A673 (cell line): ENCODE measurements around the gene FKBP11. TPM values are rescaled to one million over a fixed set of nuclear protein-coding genes. Genes with fewer than 3 reads are reported as not detected.

Experiments used
- BruUV-seq: library from RNA; stranded (reverse); fragments of 400-500 nt; replicated peaks from 2 replicates; lab custom pipeline; 2021; lab: Mats Ljungman, UMichigan
- CTCF ChIA-PET: fragments of 300-600 bp; sonication (Branson Sonifier 250); formaldehyde crosslinking; loops from one replicate; lab custom pipeline; 2022; ENCODE audit warnings: antibody characterized with exemption; lab: Charles Lee
- POLR2A ChIA-PET: fragments of 300-600 bp; sonication (Branson Sonifier 250); formaldehyde crosslinking; loops from one replicate; lab custom pipeline; 2022; ENCODE audit warnings: antibody characterized with exemption; ENCODE audit not compliant: low non-redundant PET; lab: Charles Lee
- DNase-seq: peaks from one replicate; pipeline ENCODE4 v3.0.0-alpha.2; 2015; ENCODE audit warnings: low spot score
- H3K27ac ChIP-seq: fragments of 200-600 bp; sonication (generic); 2 replicates; pipeline ENCODE4 v1.5.1; 2016; ENCODE audit warnings: mixed run types, low read depth, mild to moderate bottlenecking, mixed read lengths, antibody characterized with exemption, low read length; ENCODE audit not compliant: poor library complexity, severe bottlenecking
- H3K27me3 ChIP-seq: fragments of 200-600 bp; sonication (generic); replicated peaks from 2 replicates; pipeline ENCODE4 v1.6.1; 2017; ENCODE audit warnings: mixed run types, low read depth, mild to moderate bottlenecking, mixed read lengths, antibody characterized with exemption, low read length; ENCODE audit not compliant: insufficient read depth, poor library complexity
- H3K36me3 ChIP-seq: fragments of 200-600 bp; sonication (generic); 2 replicates; pipeline ENCODE4 v1.6.1; 2016; ENCODE audit warnings: mixed run types, mild to moderate bottlenecking, mixed read lengths, antibody characterized with exemption, low read length; ENCODE audit not compliant: insufficient read depth, poor library complexity, severe bottlenecking
- H3K4me1 ChIP-seq: fragments of 200-600 bp; sonication (generic); 2 replicates; pipeline ENCODE4 v1.6.1; 2017; ENCODE audit warnings: mixed run types, mild to moderate bottlenecking, mixed read lengths, antibody characterized with exemption, low read length; ENCODE audit not compliant: insufficient read depth, poor library complexity, severe bottlenecking
- H3K4me3 ChIP-seq: fragments of 200-600 bp; sonication (generic); 2 replicates; pipeline ENCODE4 v1.5.1; 2016; ENCODE audit warnings: low read depth, mixed run types, mild to moderate bottlenecking, mixed read lengths, low read length; ENCODE audit not compliant: poor library complexity, severe bottlenecking
- H3K9me3 ChIP-seq: fragments of 200-600 bp; sonication (generic); 2 replicates; pipeline ENCODE4 v1.6.1; 2016; ENCODE audit warnings: mixed run types, low read depth, mild to moderate bottlenecking, mixed read lengths, antibody characterized with exemption, low read length; ENCODE audit not compliant: poor library complexity, severe bottlenecking
- EZH2 ChIP-seq: fragments of 200-600 bp; sonication (generic); IDR thresholded peaks from 2 replicates; pipeline ENCODE4 v1.6.1; 2017; ENCODE audit warnings: borderline replicate concordance, low read depth, mild to moderate bottlenecking, mixed read lengths, antibody characterized with exemption, low read length; ENCODE audit not compliant: poor library complexity, severe bottlenecking
- intact Hi-C: fragments of 100-400 bp; cut with micrococcal nuclease; formaldehyde crosslinking; loops from one replicate; pipeline ENCODE4 v1.10.0; 2022; ENCODE audit not compliant: unreplicated experiment
- total RNA-seq: library from RNA; stranded (reverse); gene quantifications from 2 replicates; pipeline ENCODE4 v1.2.3, GENCODE V29; 2021
- TF ChIP-seq, protein P1 (sequence below): fragments of 300-800, 200-600 bp; sonication (generic); conservative IDR thresholded peaks from 2 replicates; pipeline ENCODE4 v1.5.1; 2017; ENCODE audit warnings: low read depth, mild to moderate bottlenecking, antibody characterized with exemption, low read length, moderate library complexity, mixed read lengths

Gene FKBP11
- total RNA-seq, 1 experiment from 2014 or later: 32.5 TPM

- no TSS peak for BruUV-seq
- ChIA-PET CTCF (no interaction called here), POLR2A (no interaction called here)
- TF ChIP-seq EZH2: no peak
- TF ChIP-seq, protein P1, sequence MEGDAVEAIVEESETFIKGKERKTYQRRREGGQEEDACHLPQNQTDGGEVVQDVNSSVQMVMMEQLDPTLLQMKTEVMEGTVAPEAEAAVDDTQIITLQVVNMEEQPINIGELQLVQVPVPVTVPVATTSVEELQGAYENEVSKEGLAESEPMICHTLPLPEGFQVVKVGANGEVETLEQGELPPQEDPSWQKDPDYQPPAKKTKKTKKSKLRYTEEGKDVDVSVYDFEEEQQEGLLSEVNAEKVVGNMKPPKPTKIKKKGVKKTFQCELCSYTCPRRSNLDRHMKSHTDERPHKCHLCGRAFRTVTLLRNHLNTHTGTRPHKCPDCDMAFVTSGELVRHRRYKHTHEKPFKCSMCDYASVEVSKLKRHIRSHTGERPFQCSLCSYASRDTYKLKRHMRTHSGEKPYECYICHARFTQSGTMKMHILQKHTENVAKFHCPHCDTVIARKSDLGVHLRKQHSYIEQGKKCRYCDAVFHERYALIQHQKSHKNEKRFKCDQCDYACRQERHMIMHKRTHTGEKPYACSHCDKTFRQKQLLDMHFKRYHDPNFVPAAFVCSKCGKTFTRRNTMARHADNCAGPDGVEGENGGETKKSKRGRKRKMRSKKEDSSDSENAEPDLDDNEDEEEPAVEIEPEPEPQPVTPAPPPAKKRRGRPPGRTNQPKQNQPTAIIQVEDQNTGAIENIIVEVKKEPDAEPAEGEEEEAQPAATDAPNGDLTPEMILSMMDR: no peak
- Histone ChIP-seq H3K4me3 (no peak overlapping the region), H3K36me3 (peaks cover 46% of the 10 kb centered on the region), H3K9me3 (no peaks in the 10 kb centered on the region), H3K27ac (no peak overlapping the region), H3K4me1 (no peaks in the 10 kb centered on the region), H3K27me3 (no peaks in the 10 kb centered on the region)
- DNase-seq: no peak
- intact Hi-C loops: loop anchor here (10.0 kb wide), 1 partner anchor 184 kb away; no protein-coding TSS in a partner anchor
Measured at GRCh38 chr12:48938805-48939204, 13.5 kb upstream of the FKBP11 start.

DNA sequence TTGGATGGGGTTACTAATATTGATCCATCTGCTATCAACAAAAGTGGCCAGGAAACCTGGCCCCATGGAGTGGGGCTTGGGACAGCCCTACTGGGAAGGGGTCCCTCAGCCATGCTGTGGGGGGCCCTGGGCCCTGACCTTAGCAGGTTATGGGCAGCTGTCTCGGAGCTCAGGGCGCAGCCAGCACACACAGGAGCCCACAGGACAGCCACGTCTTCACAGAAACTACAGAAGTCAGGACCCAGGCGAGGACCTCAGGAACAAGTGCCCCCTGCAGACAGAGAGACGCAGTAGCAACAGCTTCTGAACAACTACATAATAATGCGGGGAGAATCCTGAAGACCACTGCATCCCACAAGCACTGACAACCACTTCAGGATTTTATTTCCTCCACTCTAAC is 11.9 kb upstream of the FKBP11 start:
- Histone ChIP-seq H3K27me3 (no peaks in the 10 kb centered on the region), H3K27ac (no peak overlapping the region), H3K9me3 (no peaks in the 10 kb centered on the region), H3K36me3 (peaks cover 58% of the 10 kb centered on the region), H3K4me3 (no peak overlapping the region), H3K4me1 (no peaks in the 10 kb centered on the region)
- BruUV-seq: no TSS peak
- ChIA-PET CTCF (no interaction called here), POLR2A (no interaction called here)
- TF ChIP-seq, protein P1: peak; percentile 31; the same call in 1 of the 2 replicates
- no peak for TF ChIP-seq EZH2
- intact Hi-C loops: loop anchor here (2.0 to 10.0 kb wide), 2 partner anchors 84 to 182 kb away; partner anchors contain the start of gene DDX23
- DNase-seq: peak; percentile 29

DNA sequence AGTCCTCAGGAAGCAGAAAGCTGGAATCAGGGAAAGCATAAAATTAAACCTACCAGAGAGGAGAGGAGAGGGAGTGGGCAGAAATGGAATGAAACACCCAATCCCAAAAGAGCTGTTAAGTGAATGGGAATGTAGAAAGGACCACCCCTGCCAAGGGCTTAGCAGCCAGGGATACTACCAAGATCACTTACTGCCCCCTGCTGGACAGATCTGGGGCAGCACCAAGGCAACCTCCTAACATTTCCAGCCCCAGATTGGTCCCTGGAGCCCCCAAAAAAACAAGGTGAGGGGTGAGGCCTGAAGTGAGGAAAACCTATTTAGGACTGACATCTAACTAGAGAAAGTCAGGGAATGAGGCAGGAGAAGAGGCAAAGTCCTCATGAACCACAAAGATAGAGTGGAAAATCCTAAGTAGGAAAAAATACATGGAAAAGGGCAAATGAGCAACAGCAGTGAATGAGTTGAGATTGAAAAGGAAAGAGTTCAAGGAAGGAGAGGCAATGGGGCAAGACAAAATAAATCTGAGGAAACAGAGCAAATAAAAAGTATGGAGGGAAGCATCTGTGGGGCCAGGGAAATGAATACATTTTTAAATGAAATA is 11.2 kb upstream of the FKBP11 start:
- ChIA-PET CTCF (interaction anchor here (0.6 to 1.0 kb wide), 7 partner anchors 8 to 83 kb away, joined by 3 to 9 read pairs (median 3); partner anchors contain the start of genes FKBP11 and RND1), POLR2A (no interaction called here)
- H3K4me1 ChIP-seq: no peaks in the 10 kb centered on the region
- DNase-seq: peak; percentile 78
- peaks cover 59% of the 10 kb centered on the region for H3K36me3 ChIP-seq
- no peak overlapping the region for H3K27ac ChIP-seq
- TF ChIP-seq EZH2: no peak
- TF ChIP-seq, protein P1: peak; percentile 96
- no peaks in the 10 kb centered on the region for H3K9me3 ChIP-seq
- BruUV-seq: TSS peak; percentile 43
- H3K27me3 ChIP-seq: no peaks in the 10 kb centered on the region
- no peak overlapping the region for H3K4me3 ChIP-seq
- intact Hi-C loops: loop anchor here (2.0 to 10.0 kb wide), 2 partner anchors 84 to 182 kb away; partner anchors contain the start of gene DDX23
